GM21717 (cell line): ENCODE data around the gene EVA1C.
"Not testable (repeated sequence)": the region's sequence is repeated elsewhere in the genome, so short reads cannot be mapped to it uniquely, and the experiment has no call there.

ENCODE experiments used
- ATAC-seq: cut with Tn5 transposase; IDR thresholded peaks from one replicate; pipeline ENCODE4 v1.9.1; 2021; ENCODE audit warnings: mild to moderate bottlenecking, moderate library complexity; ENCODE audit not compliant: unreplicated experiment

The EVA1C gene

GRCh38 chr21:32457360-32457840 lies 44.9 kb downstream of the EVA1C start:
- no peak for ATAC-seq

GRCh38 chr21:32457962-32458361 lies 45.5 kb downstream of the EVA1C start:
- no peak for ATAC-seq

GRCh38 chr21:32459972-32460371 lies 47.5 kb downstream of the EVA1C start:
- ATAC-seq, result no peak

GRCh38 chr21:32461503-32461902 lies 49.0 kb downstream of the EVA1C start:
- no peak for ATAC-seq

GRCh38 chr21:32462564-32462963 lies 50.1 kb downstream of the EVA1C start:
- not testable (repeated sequence) for ATAC-seq

- no peak for ATAC-seq
Observed at GRCh38 chr21:32463367-32463766, 50.9 kb downstream of the EVA1C start.

GRCh38 chr21:32463889-32464300 lies 51.4 kb downstream of the EVA1C start:
- ATAC-seq, result no peak

- no peak for ATAC-seq
Observed at GRCh38 chr21:32467291-32467690, 54.8 kb downstream of the EVA1C start.

- ATAC-seq, result no peak
Observed at GRCh38 chr21:32468681-32469111, 56.2 kb downstream of the EVA1C start.

GRCh38 chr21:32469628-32470027 lies 57.1 kb downstream of the EVA1C start:
- no peak for ATAC-seq

GRCh38 chr21:32470206-32470605 lies 57.7 kb downstream of the EVA1C start:
- ATAC-seq, result no peak

GRCh38 chr21:32472890-32473765 lies 60.6 kb downstream of the EVA1C start:
- no peak for ATAC-seq

- ATAC-seq, result no peak
Observed at GRCh38 chr21:32474179-32475059, 61.9 kb downstream of the EVA1C start.

- ATAC-seq, result no peak
Observed at GRCh38 chr21:32475162-32475812, 62.8 kb downstream of the EVA1C start.

- no peak for ATAC-seq
Observed at GRCh38 chr21:32476661-32477423, 64.3 kb downstream of the EVA1C start.

GRCh38 chr21:32477424-32477745 lies 64.9 kb downstream of the EVA1C start:
- no peak for ATAC-seq

- no peak for ATAC-seq
Observed at GRCh38 chr21:32481875-32482408, 69.4 kb downstream of the EVA1C start.

- ATAC-seq, result no peak
Observed at GRCh38 chr21:32482565-32483292, 70.2 kb downstream of the EVA1C start.

GRCh38 chr21:32483293-32483595 lies 70.7 kb downstream of the EVA1C start:
- no peak for ATAC-seq
